Measurements from ENCODE around the gene EXOC6B.

Gene EXOC6B

GRCh38 chr2:72813841-72814240, 12.0 kb downstream of the EXOC6B start:
- Histone ChIP-seq H3K79me2 (ENCODE audit: control insufficient read depth, insufficient read depth, low read length, unreplicated experiment) (peaks cover 11% of the 10 kb centered on the region), H3K27ac (ENCODE audit: low read depth, low read length) (no peak overlapping the region), H3K36me3 (ENCODE audit: insufficient read depth, low read length) (peaks cover 19% of the 10 kb centered on the region), H3K4me3 (ENCODE audit: low read depth, low read length) (no peak overlapping the region), H3K4me1 (ENCODE audit: control insufficient read depth, insufficient read depth, low read length, unreplicated experiment) (peaks cover 17% of the 10 kb centered on the region), H2AFZ (ENCODE audit: low read length, unreplicated experiment) (no peak overlapping the region), H3K27me3 (ENCODE audit: insufficient read depth, low read length) (no peaks in the 10 kb centered on the region)

GRCh38 chr2:72810165-72810564, 15.7 kb downstream of the EXOC6B start:
- Histone ChIP-seq H3K27me3 (ENCODE audit: insufficient read depth, low read length) (no peaks in the 10 kb centered on the region), H2AFZ (ENCODE audit: low read length, unreplicated experiment) (no peak overlapping the region), H3K27ac (ENCODE audit: low read depth, low read length) (no peak overlapping the region), H3K4me3 (ENCODE audit: low read depth, low read length) (no peak overlapping the region), H3K36me3 (ENCODE audit: insufficient read depth, low read length) (peaks cover 22% of the 10 kb centered on the region), H3K4me1 (ENCODE audit: control insufficient read depth, insufficient read depth, low read length, unreplicated experiment) (peaks cover 10% of the 10 kb centered on the region), H3K79me2 (ENCODE audit: control insufficient read depth, insufficient read depth, low read length, unreplicated experiment) (peaks cover 5% of the 10 kb centered on the region)

GRCh38 chr2:72809095-72809494, 16.7 kb downstream of the EXOC6B start:
- Histone ChIP-seq H3K4me3 (ENCODE audit: low read depth, low read length) (no peak overlapping the region), H2AFZ (ENCODE audit: low read length, unreplicated experiment) (no peak overlapping the region), H3K27ac (ENCODE audit: low read depth, low read length) (no peak overlapping the region), H3K79me2 (ENCODE audit: control insufficient read depth, insufficient read depth, low read length, unreplicated experiment) (peaks cover 5% of the 10 kb centered on the region), H3K4me1 (ENCODE audit: control insufficient read depth, insufficient read depth, low read length, unreplicated experiment) (peaks cover 7% of the 10 kb centered on the region), H3K27me3 (ENCODE audit: insufficient read depth, low read length) (no peaks in the 10 kb centered on the region), H3K36me3 (ENCODE audit: insufficient read depth, low read length) (peaks cover 22% of the 10 kb centered on the region)

GRCh38 chr2:72806280-72806945, 19.4 kb downstream of the EXOC6B start:
- Histone ChIP-seq H3K4me3 (ENCODE audit: low read depth, low read length) (no peak overlapping the region), H2AFZ (ENCODE audit: low read length, unreplicated experiment) (no peak overlapping the region), H3K27ac (ENCODE audit: low read depth, low read length) (no peak overlapping the region), H3K27me3 (ENCODE audit: insufficient read depth, low read length) (no peaks in the 10 kb centered on the region), H3K79me2 (ENCODE audit: control insufficient read depth, insufficient read depth, low read length, unreplicated experiment) (peaks cover 5% of the 10 kb centered on the region), H3K36me3 (ENCODE audit: insufficient read depth, low read length) (peaks cover 22% of the 10 kb centered on the region), H3K4me1 (ENCODE audit: control insufficient read depth, insufficient read depth, low read length, unreplicated experiment) (peaks cover 6% of the 10 kb centered on the region)

DNA sequence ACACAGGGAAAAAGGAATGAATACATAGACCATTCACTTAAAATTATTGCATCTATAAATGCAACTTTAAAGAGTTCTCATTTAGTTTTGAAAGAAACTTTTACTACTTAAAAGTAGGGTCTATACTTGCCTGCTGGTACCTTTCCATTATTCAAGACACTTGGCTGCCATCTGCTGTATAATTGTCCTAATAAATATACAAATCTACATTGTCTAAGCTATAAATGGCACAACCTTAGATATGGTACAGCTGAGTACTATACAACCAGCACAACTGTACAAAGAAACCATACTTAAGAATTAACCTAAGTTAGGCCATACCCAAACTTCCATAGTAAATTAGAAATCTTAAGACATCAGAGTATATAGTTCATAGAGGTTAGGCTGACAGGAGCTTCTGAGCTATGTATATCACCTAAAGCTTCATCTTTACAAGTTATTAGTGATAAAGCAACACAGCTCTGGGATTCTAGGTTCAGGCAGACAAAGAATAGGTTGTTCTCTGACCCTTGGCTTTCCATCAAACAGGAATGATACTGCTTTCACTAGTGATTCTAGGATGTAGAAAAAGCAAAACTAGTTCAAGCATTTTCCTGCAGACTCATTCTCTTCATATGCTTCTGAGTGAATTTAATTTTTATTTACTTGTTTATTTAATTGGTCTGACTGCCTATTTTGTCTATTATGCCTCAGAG, 22.1 kb downstream of the EXOC6B start:
- Histone ChIP-seq H3K79me2 (ENCODE audit: control insufficient read depth, insufficient read depth, low read length, unreplicated experiment) (peaks cover 3% of the 10 kb centered on the region), H3K4me3 (ENCODE audit: low read depth, low read length) (no peak overlapping the region), H3K27ac (ENCODE audit: low read depth, low read length) (no peak overlapping the region), H3K36me3 (ENCODE audit: insufficient read depth, low read length) (0 out of 2 replicates have a peak, but pooled peaks cover 3% of the 10 kb centered on the region), H3K4me1 (ENCODE audit: control insufficient read depth, insufficient read depth, low read length, unreplicated experiment) (peaks cover 6% of the 10 kb centered on the region), H3K27me3 (ENCODE audit: insufficient read depth, low read length) (no peaks in the 10 kb centered on the region), H2AFZ (ENCODE audit: low read length, unreplicated experiment) (no peak overlapping the region)

DNA sequence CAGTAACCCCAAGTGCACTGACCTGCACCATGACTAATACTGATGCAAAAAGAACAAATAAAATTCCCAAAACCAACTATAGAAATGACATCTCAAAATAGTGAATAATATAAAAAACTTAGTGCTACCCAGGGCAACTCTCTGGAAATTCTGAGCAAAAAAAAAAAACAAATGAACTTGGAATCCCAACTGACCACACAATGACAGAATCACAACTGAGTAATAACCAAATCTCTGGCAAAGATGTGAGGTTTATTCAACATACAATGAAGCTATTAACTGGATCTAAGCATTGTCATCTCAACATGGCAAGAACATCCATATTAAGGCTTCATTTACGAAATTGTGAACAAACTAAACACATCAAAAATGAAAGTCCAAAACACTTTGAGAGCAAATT, 22.7 kb downstream of the EXOC6B start:
- H3K27me3 ChIP-seq (ENCODE audit: insufficient read depth, low read length) = no peaks in the 10 kb centered on the region
- peaks cover 3% of the 10 kb centered on the region for H3K79me2 ChIP-seq (ENCODE audit: control insufficient read depth, insufficient read depth, low read length, unreplicated experiment)
- H3K4me3 ChIP-seq (ENCODE audit: low read depth, low read length) = no peak overlapping the region
- no peaks in the 10 kb centered on the region for H3K36me3 ChIP-seq (ENCODE audit: insufficient read depth, low read length)
- H3K4me1 ChIP-seq (ENCODE audit: control insufficient read depth, insufficient read depth, low read length, unreplicated experiment) = peaks cover 6% of the 10 kb centered on the region
- H3K27ac ChIP-seq (ENCODE audit: low read depth, low read length) = no peak overlapping the region
- no peak overlapping the region for H2AFZ ChIP-seq (ENCODE audit: low read length, unreplicated experiment)

DNA sequence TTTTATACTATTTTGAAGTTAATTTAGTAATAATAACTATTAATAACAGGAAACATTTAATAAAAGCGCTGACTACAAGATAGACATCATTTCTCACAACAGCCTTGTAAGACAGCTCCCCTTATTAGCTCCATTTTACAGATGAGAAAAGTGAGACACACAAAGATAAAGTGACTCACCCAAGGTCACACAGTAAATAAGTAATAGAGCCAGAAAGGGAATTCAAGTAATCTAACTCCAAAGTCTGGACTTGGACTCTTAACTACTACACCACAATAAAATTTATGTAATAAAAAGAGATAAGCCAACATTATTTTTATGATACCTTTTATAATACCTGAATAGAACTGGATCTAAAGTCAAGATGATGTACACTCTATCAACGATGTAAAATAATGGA, 25.3 kb downstream of the EXOC6B start:
- Histone ChIP-seq H3K4me1 (ENCODE audit: control insufficient read depth, insufficient read depth, low read length, unreplicated experiment) (peaks cover 6% of the 10 kb centered on the region), H2AFZ (ENCODE audit: low read length, unreplicated experiment) (no peak overlapping the region), H3K27me3 (ENCODE audit: insufficient read depth, low read length) (no peaks in the 10 kb centered on the region), H3K4me3 (ENCODE audit: low read depth, low read length) (no peak overlapping the region), H3K36me3 (ENCODE audit: insufficient read depth, low read length) (no peaks in the 10 kb centered on the region), H3K27ac (ENCODE audit: low read depth, low read length) (no peak overlapping the region), H3K79me2 (ENCODE audit: control insufficient read depth, insufficient read depth, low read length, unreplicated experiment) (peaks cover 3% of the 10 kb centered on the region)

DNA sequence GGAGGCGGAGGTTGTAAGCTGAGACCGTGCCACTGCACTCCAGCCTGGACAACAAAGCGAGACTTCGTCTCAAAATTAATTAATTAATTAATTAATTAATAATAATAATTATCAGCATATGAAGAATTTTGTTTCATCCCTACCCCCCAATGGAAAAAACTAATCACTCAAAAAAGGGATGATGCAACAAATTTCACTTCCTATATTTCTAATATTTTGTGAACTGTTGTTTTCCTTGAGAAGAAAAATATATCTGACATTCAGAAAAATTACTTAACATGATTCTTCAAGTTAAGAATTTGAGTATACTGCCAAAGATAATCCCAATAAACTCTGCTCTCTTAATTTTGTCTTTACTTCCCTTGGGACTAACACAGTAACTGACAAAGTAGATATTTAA, 28.1 kb downstream of the EXOC6B start:
- Histone ChIP-seq H3K4me3 (ENCODE audit: low read depth, low read length) (no peak overlapping the region), H3K4me1 (ENCODE audit: control insufficient read depth, insufficient read depth, low read length, unreplicated experiment) (peaks cover 17% of the 10 kb centered on the region), H3K36me3 (ENCODE audit: insufficient read depth, low read length) (no peaks in the 10 kb centered on the region), H3K27ac (ENCODE audit: low read depth, low read length) (no peak overlapping the region), H3K27me3 (ENCODE audit: insufficient read depth, low read length) (no peaks in the 10 kb centered on the region), H2AFZ (ENCODE audit: low read length, unreplicated experiment) (no peak overlapping the region), H3K79me2 (ENCODE audit: control insufficient read depth, insufficient read depth, low read length, unreplicated experiment) (peaks cover 6% of the 10 kb centered on the region)

DNA sequence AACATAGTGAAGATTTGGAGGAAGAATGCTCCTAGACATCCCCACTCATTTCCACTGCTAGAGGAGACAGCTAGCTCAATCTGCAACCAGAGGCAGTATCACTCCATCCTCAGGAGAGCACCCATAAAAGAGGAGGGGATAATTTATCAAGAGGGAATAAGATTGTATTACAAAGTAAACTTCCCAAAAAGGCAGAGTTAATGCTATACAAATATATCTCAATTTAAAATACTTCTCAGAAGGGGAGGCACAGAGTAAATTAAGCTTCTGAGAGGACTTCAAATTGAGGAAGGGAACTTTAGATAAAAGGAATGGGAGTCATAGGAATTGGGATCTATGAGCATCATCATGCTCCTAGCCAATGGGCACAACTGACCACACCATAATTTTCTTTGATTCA, 29.1 kb downstream of the EXOC6B start:
- no peak overlapping the region for H3K4me3 ChIP-seq (ENCODE audit: low read depth, low read length)
- no peaks in the 10 kb centered on the region for H3K36me3 ChIP-seq (ENCODE audit: insufficient read depth, low read length)

GRCh38 chr2:72794572-72794971, 31.3 kb downstream of the EXOC6B start:
- H2AFZ ChIP-seq (ENCODE audit: low read length, unreplicated experiment) = peak overlapping the region; percentile 47
- H3K27ac ChIP-seq (ENCODE audit: low read depth, low read length) = peak overlapping the region; percentile 60
- peaks cover 17% of the 10 kb centered on the region for H3K4me1 ChIP-seq (ENCODE audit: control insufficient read depth, insufficient read depth, low read length, unreplicated experiment)
- H3K4me3 ChIP-seq (ENCODE audit: low read depth, low read length) = peak overlapping the region; percentile 2; the same call in 1 of the 2 replicates
- peaks cover 6% of the 10 kb centered on the region for H3K79me2 ChIP-seq (ENCODE audit: control insufficient read depth, insufficient read depth, low read length, unreplicated experiment)
- H3K27me3 ChIP-seq (ENCODE audit: insufficient read depth, low read length) = no peaks in the 10 kb centered on the region
- H3K36me3 ChIP-seq (ENCODE audit: insufficient read depth, low read length) = no peaks in the 10 kb centered on the region

More for the DNA sequence above, 29.1 kb downstream of the EXOC6B start:
- Histone ChIP-seq H2AFZ (ENCODE audit: low read length, unreplicated experiment) (no peak overlapping the region), H3K79me2 (ENCODE audit: control insufficient read depth, insufficient read depth, low read length, unreplicated experiment) (peaks cover 3% of the 10 kb centered on the region), H3K4me1 (ENCODE audit: control insufficient read depth, insufficient read depth, low read length, unreplicated experiment) (peaks cover 17% of the 10 kb centered on the region), H3K27me3 (ENCODE audit: insufficient read depth, low read length) (no peaks in the 10 kb centered on the region), H3K27ac (ENCODE audit: low read depth, low read length) (no peak overlapping the region)
